Measurements from ENCODE around the gene LCN6.

DNA sequence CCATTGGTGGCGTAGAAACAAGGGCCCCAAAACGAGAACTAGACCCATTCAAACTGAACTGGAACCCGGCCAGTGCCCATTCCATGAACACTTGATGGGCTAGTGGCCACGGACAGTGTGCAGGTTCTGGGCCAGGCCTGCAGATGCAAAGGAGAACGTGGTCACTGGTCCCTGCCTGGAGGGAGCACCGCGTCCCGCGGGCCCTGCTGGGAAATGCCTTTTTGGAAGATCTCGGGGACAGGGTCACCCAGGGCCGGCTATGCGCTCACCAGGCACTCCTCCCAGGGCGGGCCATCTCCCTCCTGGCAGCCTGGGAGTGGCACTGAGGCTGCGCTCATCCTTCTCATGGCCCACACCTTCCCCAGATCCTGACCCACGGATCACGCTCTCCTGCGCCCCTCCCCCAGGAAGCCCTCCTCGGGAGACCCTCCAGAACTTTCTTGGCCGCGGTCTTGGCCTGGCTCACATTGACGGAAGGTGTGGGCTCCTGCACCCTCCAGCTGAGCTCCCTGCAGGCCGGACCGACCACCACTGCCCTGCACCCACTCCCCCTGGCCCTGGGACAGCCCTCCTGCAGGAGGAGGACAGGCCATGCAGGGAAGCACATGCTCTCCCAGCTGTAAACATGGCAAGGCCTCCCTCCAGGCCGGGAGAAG lies 38.7 kb downstream of the LCN6 start:
- TF ChIP-seq, protein P1, sequence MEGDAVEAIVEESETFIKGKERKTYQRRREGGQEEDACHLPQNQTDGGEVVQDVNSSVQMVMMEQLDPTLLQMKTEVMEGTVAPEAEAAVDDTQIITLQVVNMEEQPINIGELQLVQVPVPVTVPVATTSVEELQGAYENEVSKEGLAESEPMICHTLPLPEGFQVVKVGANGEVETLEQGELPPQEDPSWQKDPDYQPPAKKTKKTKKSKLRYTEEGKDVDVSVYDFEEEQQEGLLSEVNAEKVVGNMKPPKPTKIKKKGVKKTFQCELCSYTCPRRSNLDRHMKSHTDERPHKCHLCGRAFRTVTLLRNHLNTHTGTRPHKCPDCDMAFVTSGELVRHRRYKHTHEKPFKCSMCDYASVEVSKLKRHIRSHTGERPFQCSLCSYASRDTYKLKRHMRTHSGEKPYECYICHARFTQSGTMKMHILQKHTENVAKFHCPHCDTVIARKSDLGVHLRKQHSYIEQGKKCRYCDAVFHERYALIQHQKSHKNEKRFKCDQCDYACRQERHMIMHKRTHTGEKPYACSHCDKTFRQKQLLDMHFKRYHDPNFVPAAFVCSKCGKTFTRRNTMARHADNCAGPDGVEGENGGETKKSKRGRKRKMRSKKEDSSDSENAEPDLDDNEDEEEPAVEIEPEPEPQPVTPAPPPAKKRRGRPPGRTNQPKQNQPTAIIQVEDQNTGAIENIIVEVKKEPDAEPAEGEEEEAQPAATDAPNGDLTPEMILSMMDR (IDR thresholded peaks at IDR 0.05; ENCODE audit: insufficient read depth, low read length, poor library complexity, severe bottlenecking) = no peak
- no peak for TF ChIP-seq EZH2phosphoT487 (conservative IDR thresholded peaks at IDR 0.05; ENCODE audit: low read length)

Measured in SU-DHL-6 (cell line).